SK-N-MC (cell line): ENCODE data around the gene ATXN1.

Experiments
- EZH2 ChIP-seq: fragments of 200-600 bp; sonication (generic); IDR thresholded peaks from one replicate; pipeline ENCODE4 v1.6.1; 2017; ENCODE audit warnings: antibody characterized with exemption
- POLR2AphosphoS5 ChIP-seq: IDR thresholded peaks from 2 replicates; pipeline ENCODE4 v1.6.1; 2012; ENCODE audit warnings: mild to moderate bottlenecking, low read depth, low read length, borderline replicate concordance

DNA sequence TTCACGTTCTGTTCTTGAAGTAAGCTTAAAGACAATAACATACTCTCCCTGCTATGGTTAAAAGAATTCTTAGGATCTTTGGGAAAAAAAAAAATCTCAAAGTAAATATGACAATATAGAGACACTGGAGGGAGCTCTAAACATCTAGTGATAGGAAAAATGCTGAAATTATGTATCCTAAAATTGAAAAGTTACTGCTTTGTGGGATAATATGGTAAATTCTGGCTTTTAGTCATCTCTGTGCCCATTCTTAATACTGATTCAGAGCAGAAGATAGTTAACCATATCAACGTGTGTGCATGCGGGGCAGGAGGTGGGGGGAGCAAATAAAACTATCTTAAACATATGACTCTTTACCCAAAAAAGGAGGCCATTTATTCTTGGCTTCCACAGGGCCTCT lies 357.4 kb downstream of the ATXN1 start:
- no peak for TF ChIP-seq EZH2
- TF ChIP-seq POLR2AphosphoS5: no peak
